Type B pancreatic cell (in vitro differentiated cells): ENCODE results near the gene TIAM1. TPM values are rescaled to one million over a fixed set of nuclear protein-coding genes. Genes with fewer than 3 reads are reported as not detected.
A peak's percentile ranks its signal among the peaks of the same experiment; 100 is the strongest.

Experiments
- DNase-seq: peaks from one replicate; pipeline ENCODE4 v3.0.0; 2021; ENCODE audit warnings: mixed read lengths; ENCODE audit not compliant: unreplicated experiment; ENCODE audit errors: extremely low spot score
- H3K27ac Mint-ChIP-seq: 2 replicates; pipeline ENCODE4 v1.8.0; 2021; ENCODE audit warnings: mild to moderate bottlenecking, mixed read lengths
- H3K27me3 Mint-ChIP-seq: 2 replicates; pipeline ENCODE4 v1.8.0; 2021; ENCODE audit warnings: mixed read lengths
- H3K36me3 Mint-ChIP-seq: 2 replicates; pipeline ENCODE4 v1.8.0; 2021; ENCODE audit warnings: mixed read lengths
- H3K4me1 Mint-ChIP-seq: one replicate; pipeline ENCODE4 v1.8.0; 2021; ENCODE audit warnings: mixed read lengths; ENCODE audit not compliant: unreplicated experiment
- H3K4me3 Mint-ChIP-seq: 2 replicates; pipeline ENCODE4 v1.8.0; 2021; ENCODE audit warnings: mild to moderate bottlenecking, mixed read lengths
- H3K9me3 Mint-ChIP-seq: 2 replicates; pipeline ENCODE4 v1.8.0; 2021; ENCODE audit warnings: mixed read lengths
- total RNA-seq: library from RNA; stranded (reverse); gene quantifications from 2 replicates; pipeline ENCODE4 v1.2.1, GENCODE V29; 2021; ENCODE audit warnings: low replicate concordance
- TF ChIP-seq, protein P1 (sequence below): fragments of 200-600 bp; sonication (generic); conservative IDR thresholded peaks from 2 replicates; pipeline ENCODE4 v1.5.0; 2021; ENCODE audit warnings: antibody characterized with exemption, mild to moderate bottlenecking

The TIAM1 gene
- total RNA-seq, 1 donor from 2014 or later: 49.3 TPM

DNA sequence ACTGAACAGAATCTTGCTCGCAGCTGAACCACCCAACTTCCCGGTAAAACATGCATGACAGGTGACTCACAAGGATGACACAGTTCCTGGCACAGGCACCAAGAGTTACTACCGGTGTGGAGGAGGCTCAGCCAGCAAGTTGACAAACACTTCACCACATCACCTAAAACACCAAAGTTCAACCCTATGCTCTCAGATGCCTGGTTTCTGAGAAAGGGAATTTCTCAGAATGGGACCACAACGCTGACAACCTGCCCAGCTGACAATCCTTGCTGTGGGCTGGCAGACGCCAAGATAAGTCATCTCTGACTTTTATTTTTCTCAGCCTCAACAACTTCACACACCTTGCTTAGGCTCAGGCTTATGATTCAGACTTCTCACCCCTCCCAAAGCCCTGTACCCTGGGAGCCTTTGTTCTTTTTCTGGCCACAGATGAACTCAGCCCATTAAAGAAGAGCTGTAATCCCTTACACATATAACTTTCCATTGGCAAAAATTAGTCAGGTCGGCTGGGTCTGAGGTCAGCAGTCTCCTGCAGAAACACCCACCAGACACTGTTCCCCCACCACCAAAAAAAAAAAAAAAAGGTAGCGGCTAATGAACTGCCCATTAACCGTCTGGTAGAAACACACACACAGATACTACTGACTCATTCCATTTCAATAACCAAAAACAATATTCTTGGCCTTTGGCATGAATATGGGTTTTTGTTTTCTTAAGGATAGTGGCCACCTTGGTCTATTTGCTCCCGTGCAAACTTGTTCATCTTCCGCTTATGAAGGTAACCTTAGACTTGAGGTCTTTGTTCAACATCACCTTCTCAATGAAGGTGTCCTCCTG, 10.8 kb upstream of the TIAM1 start:
- TF ChIP-seq, protein P1, sequence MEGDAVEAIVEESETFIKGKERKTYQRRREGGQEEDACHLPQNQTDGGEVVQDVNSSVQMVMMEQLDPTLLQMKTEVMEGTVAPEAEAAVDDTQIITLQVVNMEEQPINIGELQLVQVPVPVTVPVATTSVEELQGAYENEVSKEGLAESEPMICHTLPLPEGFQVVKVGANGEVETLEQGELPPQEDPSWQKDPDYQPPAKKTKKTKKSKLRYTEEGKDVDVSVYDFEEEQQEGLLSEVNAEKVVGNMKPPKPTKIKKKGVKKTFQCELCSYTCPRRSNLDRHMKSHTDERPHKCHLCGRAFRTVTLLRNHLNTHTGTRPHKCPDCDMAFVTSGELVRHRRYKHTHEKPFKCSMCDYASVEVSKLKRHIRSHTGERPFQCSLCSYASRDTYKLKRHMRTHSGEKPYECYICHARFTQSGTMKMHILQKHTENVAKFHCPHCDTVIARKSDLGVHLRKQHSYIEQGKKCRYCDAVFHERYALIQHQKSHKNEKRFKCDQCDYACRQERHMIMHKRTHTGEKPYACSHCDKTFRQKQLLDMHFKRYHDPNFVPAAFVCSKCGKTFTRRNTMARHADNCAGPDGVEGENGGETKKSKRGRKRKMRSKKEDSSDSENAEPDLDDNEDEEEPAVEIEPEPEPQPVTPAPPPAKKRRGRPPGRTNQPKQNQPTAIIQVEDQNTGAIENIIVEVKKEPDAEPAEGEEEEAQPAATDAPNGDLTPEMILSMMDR: no peak
- peaks cover 19% of the 10 kb centered on the region for H3K4me1 Mint-ChIP-seq
- no peaks in the 10 kb centered on the region for H3K27me3 Mint-ChIP-seq
- H3K9me3 Mint-ChIP-seq: peaks cover 9% of the 10 kb centered on the region
- DNase-seq: no peak
- H3K27ac Mint-ChIP-seq: peak overlapping the region; percentile 89
- H3K4me3 Mint-ChIP-seq: peak overlapping the region; percentile 37
- peaks cover 3% of the 10 kb centered on the region for H3K36me3 Mint-ChIP-seq

DNA sequence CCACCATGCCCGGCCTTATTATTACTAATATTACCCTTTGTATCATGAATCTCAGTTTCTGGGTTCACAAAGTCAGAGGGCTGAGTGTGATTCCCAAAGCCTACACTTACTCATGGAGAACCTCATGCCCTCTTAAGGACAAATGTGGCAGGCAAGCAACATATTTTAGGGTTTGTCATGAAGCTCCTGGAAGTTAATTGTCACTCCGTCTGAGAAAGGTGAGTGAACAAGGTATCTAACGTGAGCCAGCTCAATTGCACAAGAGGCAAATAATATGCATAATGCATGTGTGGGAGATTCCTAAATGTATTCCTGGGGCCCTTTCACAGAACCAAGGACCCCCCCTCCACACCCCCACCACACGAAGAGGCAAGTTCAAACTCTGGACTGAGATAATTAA, 10.1 kb upstream of the TIAM1 start:
- peak overlapping the region; percentile 37 for H3K4me3 Mint-ChIP-seq
- no peak for DNase-seq
- peaks cover 3% of the 10 kb centered on the region for H3K36me3 Mint-ChIP-seq
- peaks cover 9% of the 10 kb centered on the region for H3K9me3 Mint-ChIP-seq
- H3K27me3 Mint-ChIP-seq: no peaks in the 10 kb centered on the region
- TF ChIP-seq, protein P1: no peak
- peak overlapping the region; percentile 89 for H3K27ac Mint-ChIP-seq
- peaks cover 20% of the 10 kb centered on the region for H3K4me1 Mint-ChIP-seq

DNA sequence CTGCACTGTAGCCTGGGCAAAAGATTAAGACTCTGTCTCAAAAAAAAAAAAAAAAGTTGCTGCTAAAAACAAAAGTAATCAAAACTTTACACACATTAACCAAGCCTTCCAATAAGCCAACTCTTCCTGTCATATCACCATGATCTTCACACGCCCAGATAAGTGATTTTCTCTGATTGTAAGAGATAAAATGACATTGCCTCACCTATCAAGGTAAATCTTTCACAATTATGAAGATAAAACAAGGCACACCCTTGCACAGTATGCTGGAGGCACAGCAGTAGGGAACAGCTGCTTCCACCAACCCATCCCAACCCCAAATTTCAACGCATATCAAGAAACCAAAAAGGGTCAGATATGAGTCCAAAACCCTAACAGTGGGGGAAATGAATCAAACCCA, 8.8 kb upstream of the TIAM1 start:
- DNase-seq: no peak
- TF ChIP-seq, protein P1: no peak
- Mint-ChIP-seq H3K9me3 (peaks cover 9% of the 10 kb centered on the region), H3K27ac (peak overlapping the region; percentile 71), H3K27me3 (no peaks in the 10 kb centered on the region), H3K4me3 (peak overlapping the region; percentile 56), H3K4me1 (peaks cover 22% of the 10 kb centered on the region), H3K36me3 (peaks cover 3% of the 10 kb centered on the region)

DNA sequence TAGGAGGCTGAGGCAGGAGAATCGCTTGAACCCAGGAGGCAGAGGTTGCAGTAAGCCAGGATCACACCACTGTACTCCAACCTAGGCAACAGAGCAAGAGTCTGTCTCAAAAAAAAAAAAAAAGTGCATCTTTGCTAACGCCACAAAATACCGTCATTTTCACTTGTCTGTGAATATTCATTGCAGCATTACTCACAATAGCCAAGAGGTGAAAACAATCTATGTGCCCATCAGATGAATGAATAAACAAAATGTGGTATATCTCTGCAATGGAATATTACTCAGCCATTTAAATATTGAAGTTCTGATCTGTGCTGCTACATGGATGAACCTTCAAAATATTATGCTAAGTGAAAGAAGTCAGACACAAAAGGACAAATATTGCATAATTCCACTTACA, 7.9 kb upstream of the TIAM1 start:
- DNase-seq: no peak
- Mint-ChIP-seq H3K4me1 (peaks cover 22% of the 10 kb centered on the region), H3K27ac (peak overlapping the region; percentile 48), H3K27me3 (no peaks in the 10 kb centered on the region), H3K36me3 (peaks cover 3% of the 10 kb centered on the region), H3K9me3 (peaks cover 9% of the 10 kb centered on the region), H3K4me3 (no peak overlapping the region)
- TF ChIP-seq, protein P1: no peak

DNA sequence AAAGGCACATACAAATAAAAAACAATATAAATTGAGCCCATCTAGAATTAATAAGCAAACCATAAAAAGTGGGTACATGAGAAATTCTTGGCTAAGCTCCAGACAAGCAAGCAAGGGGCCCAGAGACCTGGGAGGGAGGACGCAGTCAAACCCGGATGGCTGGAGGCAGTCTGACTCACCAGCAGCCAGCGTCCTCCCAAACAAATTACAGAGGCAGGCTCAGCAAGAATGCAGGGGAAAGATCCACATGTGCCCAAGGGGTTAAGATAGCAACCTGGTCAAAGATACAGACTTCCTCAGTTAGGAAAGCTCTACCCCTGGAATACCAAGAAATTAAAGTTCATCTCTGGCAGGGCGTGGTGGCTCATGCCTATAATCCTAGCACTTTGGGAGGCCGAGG, 7.4 kb upstream of the TIAM1 start:
- peak overlapping the region; percentile 48 for H3K27ac Mint-ChIP-seq
- DNase-seq: no peak
- H3K4me3 Mint-ChIP-seq: no peak overlapping the region
- H3K9me3 Mint-ChIP-seq: peaks cover 9% of the 10 kb centered on the region
- peaks cover 3% of the 10 kb centered on the region for H3K36me3 Mint-ChIP-seq
- TF ChIP-seq, protein P1: no peak
- peaks cover 3% of the 10 kb centered on the region for H3K27me3 Mint-ChIP-seq
- H3K4me1 Mint-ChIP-seq: peaks cover 26% of the 10 kb centered on the region
